Panc1 (cell line): ENCODE measurements around the gene NPAS4. TPM values are rescaled to one million over a fixed set of nuclear protein-coding genes. Genes with fewer than 3 reads are reported as not detected.

Source experiments
- ATAC-seq: fragments of 200-7000 bp; cut with Tn5 transposase; 2 replicates; pipeline ENCODE4 v1.9.1; 2020; ENCODE audit warnings: mild to moderate bottlenecking, moderate library complexity
- BruUV-seq: library from RNA; stranded (reverse); fragments of 400-500 nt; replicated peaks from 2 replicates; lab custom pipeline; 2021; lab: Mats Ljungman, UMichigan
- CTCF ChIA-PET: fragments of 300-600 bp; sonication (Branson Sonifier 250); formaldehyde crosslinking; loops from one replicate; lab custom pipeline; 2022; ENCODE audit warnings: antibody characterized with exemption; lab: Charles Lee
- POLR2A ChIA-PET: fragments of 300-600 bp; sonication (Branson Sonifier 250); formaldehyde crosslinking; loops from one replicate; lab custom pipeline; 2022; ENCODE audit warnings: antibody characterized with exemption; lab: Charles Lee
- DNase-seq: peaks from one replicate; pipeline ENCODE4 v3.0.0-alpha.2; 2010; ENCODE audit warnings: low read depth, low spot score
- H3K27ac ChIP-seq: 2 replicates; pipeline ENCODE4 v1.5.1; 2011; ENCODE audit warnings: mild to moderate bottlenecking, low read length, inconsistent platforms
- H3K27me3 ChIP-seq: fragments of 200-500 bp; sonication (Bioruptor generic); 2 replicates; pipeline ENCODE4 v1.6.0; 2014; ENCODE audit warnings: low read length, inconsistent platforms; ENCODE audit not compliant: control insufficient read depth, insufficient read depth
- H3K36me3 ChIP-seq: fragments of 200-500 bp; sonication (Bioruptor generic); 2 replicates; pipeline ENCODE4 v1.5.1; 2014; ENCODE audit warnings: inconsistent platforms, mild to moderate bottlenecking, low read length, moderate library complexity; ENCODE audit not compliant: control insufficient read depth, insufficient read depth
- H3K4me1 ChIP-seq: 2 replicates; pipeline ENCODE4 v1.5.1; 2011; ENCODE audit warnings: inconsistent platforms, mild to moderate bottlenecking, low read length, moderate library complexity; ENCODE audit not compliant: control insufficient read depth, insufficient read depth
- H3K4me3 ChIP-seq, 2 experiments: 2 replicates each; pipeline ENCODE4 v1.5.1; 2011 to 2012; ENCODE audit warnings: low read depth in 2 of 2, low read length in 2 of 2, mild to moderate bottlenecking in 2 of 2, inconsistent platforms in 1 of 2, moderate library complexity in 1 of 2
- H3K9me3 ChIP-seq: fragments of 200-500 bp; sonication (Bioruptor generic); 2 replicates; pipeline ENCODE4 v1.5.1; 2014; ENCODE audit warnings: low read depth, mild to moderate bottlenecking, inconsistent platforms, low read length, moderate library complexity; ENCODE audit not compliant: control insufficient read depth, insufficient read depth
- POLR2AphosphoS5 ChIP-seq: IDR thresholded peaks from 2 replicates; pipeline ENCODE4 v1.6.1; 2012; ENCODE audit warnings: mild to moderate bottlenecking, low read depth, low read length, moderate library complexity
- SIN3A ChIP-seq: IDR thresholded peaks from 2 replicates; pipeline ENCODE4 v1.6.1; 2012; ENCODE audit warnings: low read depth, mild to moderate bottlenecking, low read length, moderate library complexity, borderline replicate concordance; ENCODE audit not compliant: insufficient read depth
- TCF7L2 ChIP-seq: IDR thresholded peaks from 2 replicates; pipeline ENCODE4 v1.6.1; 2011; ENCODE audit warnings: mild to moderate bottlenecking, low read depth, low read length, inconsistent platforms
- in situ Hi-C: cut with HindIII; loops from 2 replicates; pipeline ENCODE4 v1.10.0; 2016; ENCODE audit warnings: low sequenced_read_pairs, low pct_unique_long_range_greater_than_20kb
- intact Hi-C: fragments of 100-400 bp; cut with micrococcal nuclease; formaldehyde crosslinking; loops from one replicate; pipeline ENCODE4 v1.10.0; 2022; ENCODE audit not compliant: unreplicated experiment
- total RNA-seq: library from RNA; stranded (reverse); gene quantifications from one replicate; pipeline ENCODE4 v1.2.1, GENCODE V29; 2021; ENCODE audit not compliant: unreplicated experiment
- TF ChIP-seq, protein P1 (sequence below), 2 experiments: IDR thresholded peaks; 2 replicates each; pipeline ENCODE4 v1.6.1; 2011 to 2012; ENCODE audit warnings: low read depth in 2 of 2, control low read depth in 1 of 2, low read length in 1 of 2, mild to moderate bottlenecking in 1 of 2, moderate library complexity in 1 of 2; ENCODE audit not compliant: insufficient read depth in 1 of 2
- TF ChIP-seq, protein P2 (sequence below): fragments of 450-650 bp; IDR thresholded peaks from 2 replicates; pipeline ENCODE4 v1.5.1; 2017; ENCODE audit warnings: mild to moderate bottlenecking

NPAS4 gene
- total RNA-seq, 1 experiment from 2014 or later: 0.08 TPM

DNA sequence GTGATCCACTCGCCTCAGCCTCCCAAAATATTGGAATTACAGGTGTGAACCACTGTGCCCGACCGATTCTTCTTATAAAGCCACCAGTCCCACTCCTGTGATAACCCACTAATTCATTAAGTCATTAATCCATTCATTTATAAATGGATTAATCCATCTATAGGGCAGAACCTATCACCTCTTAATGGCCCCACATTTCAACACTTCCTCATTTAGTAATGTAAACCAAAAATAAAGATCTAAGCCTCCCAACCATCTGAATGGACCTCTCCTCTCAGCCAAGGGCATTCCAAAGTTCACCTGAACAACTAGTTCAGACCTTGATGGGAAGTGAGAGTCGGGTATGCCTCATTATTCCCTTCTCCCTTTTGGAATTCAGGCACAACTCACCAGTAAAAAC is 27.7 kb downstream of the NPAS4 start:
- no TSS peak for BruUV-seq
- POLR2A ChIA-PET: no interaction called here
- CTCF ChIA-PET: no interaction called here
- in situ Hi-C loops: no loop called here
- peaks cover 9% of the 10 kb centered on the region for H3K27me3 ChIP-seq
- no peak overlapping the region for H3K4me3 ChIP-seq
- no peak for ATAC-seq
- DNase-seq: no peak
- H3K36me3 ChIP-seq: no peaks in the 10 kb centered on the region
- H3K4me1 ChIP-seq: no peaks in the 10 kb centered on the region
- no peaks in the 10 kb centered on the region for H3K9me3 ChIP-seq
- H3K27ac ChIP-seq: no peak overlapping the region
- TF ChIP-seq SIN3A: no peak
- no peak for TF ChIP-seq POLR2AphosphoS5
- TF ChIP-seq TCF7L2: no peak
- TF ChIP-seq, protein P1, sequence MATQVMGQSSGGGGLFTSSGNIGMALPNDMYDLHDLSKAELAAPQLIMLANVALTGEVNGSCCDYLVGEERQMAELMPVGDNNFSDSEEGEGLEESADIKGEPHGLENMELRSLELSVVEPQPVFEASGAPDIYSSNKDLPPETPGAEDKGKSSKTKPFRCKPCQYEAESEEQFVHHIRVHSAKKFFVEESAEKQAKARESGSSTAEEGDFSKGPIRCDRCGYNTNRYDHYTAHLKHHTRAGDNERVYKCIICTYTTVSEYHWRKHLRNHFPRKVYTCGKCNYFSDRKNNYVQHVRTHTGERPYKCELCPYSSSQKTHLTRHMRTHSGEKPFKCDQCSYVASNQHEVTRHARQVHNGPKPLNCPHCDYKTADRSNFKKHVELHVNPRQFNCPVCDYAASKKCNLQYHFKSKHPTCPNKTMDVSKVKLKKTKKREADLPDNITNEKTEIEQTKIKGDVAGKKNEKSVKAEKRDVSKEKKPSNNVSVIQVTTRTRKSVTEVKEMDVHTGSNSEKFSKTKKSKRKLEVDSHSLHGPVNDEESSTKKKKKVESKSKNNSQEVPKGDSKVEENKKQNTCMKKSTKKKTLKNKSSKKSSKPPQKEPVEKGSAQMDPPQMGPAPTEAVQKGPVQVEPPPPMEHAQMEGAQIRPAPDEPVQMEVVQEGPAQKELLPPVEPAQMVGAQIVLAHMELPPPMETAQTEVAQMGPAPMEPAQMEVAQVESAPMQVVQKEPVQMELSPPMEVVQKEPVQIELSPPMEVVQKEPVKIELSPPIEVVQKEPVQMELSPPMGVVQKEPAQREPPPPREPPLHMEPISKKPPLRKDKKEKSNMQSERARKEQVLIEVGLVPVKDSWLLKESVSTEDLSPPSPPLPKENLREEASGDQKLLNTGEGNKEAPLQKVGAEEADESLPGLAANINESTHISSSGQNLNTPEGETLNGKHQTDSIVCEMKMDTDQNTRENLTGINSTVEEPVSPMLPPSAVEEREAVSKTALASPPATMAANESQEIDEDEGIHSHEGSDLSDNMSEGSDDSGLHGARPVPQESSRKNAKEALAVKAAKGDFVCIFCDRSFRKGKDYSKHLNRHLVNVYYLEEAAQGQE (IDR thresholded peaks at IDR 0.05; ENCODE audit: insufficient read depth in 1 of 2, low read depth in 2 of 2, low read length in 1 of 2): no peak
- TF ChIP-seq, protein P2, sequence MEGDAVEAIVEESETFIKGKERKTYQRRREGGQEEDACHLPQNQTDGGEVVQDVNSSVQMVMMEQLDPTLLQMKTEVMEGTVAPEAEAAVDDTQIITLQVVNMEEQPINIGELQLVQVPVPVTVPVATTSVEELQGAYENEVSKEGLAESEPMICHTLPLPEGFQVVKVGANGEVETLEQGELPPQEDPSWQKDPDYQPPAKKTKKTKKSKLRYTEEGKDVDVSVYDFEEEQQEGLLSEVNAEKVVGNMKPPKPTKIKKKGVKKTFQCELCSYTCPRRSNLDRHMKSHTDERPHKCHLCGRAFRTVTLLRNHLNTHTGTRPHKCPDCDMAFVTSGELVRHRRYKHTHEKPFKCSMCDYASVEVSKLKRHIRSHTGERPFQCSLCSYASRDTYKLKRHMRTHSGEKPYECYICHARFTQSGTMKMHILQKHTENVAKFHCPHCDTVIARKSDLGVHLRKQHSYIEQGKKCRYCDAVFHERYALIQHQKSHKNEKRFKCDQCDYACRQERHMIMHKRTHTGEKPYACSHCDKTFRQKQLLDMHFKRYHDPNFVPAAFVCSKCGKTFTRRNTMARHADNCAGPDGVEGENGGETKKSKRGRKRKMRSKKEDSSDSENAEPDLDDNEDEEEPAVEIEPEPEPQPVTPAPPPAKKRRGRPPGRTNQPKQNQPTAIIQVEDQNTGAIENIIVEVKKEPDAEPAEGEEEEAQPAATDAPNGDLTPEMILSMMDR: no peak
- intact Hi-C loops: no loop called here

DNA sequence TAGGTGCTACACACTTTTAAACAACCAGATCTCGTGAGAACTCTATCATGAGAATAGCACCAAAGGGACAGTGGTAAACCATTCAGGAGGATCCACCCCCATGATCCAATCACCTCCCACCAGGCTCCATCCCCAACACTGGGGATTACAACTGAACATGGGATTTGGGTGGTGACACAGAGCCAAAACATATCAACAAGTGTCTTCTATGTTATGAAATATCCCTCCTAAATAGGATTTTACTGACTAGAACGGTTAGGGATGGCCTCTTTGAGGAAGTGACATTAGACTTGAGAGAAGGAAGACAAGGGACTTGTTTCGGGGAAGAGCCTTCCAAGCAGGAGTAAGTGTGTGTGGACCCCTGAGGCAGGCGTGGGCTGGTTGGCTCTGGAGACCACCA is 29.7 kb downstream of the NPAS4 start:
- no peak for ATAC-seq
- no peak for DNase-seq
- Histone ChIP-seq H3K9me3 (no peaks in the 10 kb centered on the region), H3K27ac (no peak overlapping the region), H3K4me1 (no peaks in the 10 kb centered on the region), H3K27me3 (peaks cover 9% of the 10 kb centered on the region), H3K36me3 (no peaks in the 10 kb centered on the region), H3K4me3 (no peak overlapping the region)
- no TSS peak for BruUV-seq
- CTCF ChIA-PET: interaction anchor here (0.6 kb wide), 1 partner anchor 21 kb away, joined by 3 read pairs; no protein-coding TSS in a partner anchor
- in situ Hi-C loops (no loop called here), intact Hi-C loops (no loop called here)
- no peak for TF ChIP-seq SIN3A
- TF ChIP-seq, protein P2: no peak
- TF ChIP-seq TCF7L2: no peak
- TF ChIP-seq, protein P1 (IDR thresholded peaks at IDR 0.05; ENCODE audit: insufficient read depth in 1 of 2, low read depth in 2 of 2, low read length in 1 of 2): no peak
- no peak for TF ChIP-seq POLR2AphosphoS5
- POLR2A ChIA-PET: no interaction called here
